Measurements from ENCODE around the gene HMCN2.

DNA sequence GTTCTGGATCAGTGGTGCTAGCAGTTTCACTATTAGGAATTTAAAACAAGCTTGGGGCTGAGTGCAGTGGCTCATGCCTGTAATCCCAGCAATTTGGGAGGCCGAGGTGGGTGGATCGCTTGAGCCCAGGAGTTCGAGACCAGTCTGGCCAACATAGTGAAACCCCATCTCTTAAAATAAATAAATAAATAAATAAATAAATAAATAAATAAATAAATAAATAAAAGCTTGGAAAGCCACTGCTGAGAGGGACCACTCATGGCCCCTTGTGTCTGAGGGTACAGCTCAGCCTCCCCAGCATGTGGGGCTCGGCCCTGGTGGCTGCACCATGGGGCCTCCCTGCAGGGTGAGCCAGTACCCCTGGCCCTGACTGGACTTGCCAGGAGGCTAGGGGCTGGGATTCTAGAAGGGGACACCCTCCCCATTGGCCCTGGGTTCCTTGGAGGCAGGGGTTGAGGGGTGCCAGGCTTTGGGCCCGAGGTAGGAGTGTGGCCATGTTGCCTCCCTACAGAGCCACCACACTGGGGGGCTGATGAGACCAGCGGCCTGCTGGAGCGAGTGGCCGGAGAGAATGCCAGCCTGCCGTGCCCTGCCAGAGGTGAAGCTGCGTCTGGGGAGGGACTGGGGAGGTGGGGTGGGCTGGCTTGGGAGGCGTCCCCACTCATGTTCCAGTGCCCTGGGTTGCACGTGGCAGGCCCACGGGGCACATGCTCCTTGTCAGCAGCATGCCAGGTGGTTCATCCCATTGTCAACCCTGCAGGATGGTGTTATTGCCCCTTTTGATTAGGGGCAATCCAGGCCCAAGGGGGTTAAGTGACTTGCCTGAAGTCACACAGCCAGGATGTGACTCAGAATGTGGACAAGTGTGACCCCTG lies 76.5 kb downstream of the HMCN2 start:
- TF ChIP-seq EZH2 (IDR thresholded peaks at IDR 0.05) = no peak
- no peak for TF ChIP-seq EZH2phosphoT487 (IDR thresholded peaks at IDR 0.05)
- TF ChIP-seq, protein P1, sequence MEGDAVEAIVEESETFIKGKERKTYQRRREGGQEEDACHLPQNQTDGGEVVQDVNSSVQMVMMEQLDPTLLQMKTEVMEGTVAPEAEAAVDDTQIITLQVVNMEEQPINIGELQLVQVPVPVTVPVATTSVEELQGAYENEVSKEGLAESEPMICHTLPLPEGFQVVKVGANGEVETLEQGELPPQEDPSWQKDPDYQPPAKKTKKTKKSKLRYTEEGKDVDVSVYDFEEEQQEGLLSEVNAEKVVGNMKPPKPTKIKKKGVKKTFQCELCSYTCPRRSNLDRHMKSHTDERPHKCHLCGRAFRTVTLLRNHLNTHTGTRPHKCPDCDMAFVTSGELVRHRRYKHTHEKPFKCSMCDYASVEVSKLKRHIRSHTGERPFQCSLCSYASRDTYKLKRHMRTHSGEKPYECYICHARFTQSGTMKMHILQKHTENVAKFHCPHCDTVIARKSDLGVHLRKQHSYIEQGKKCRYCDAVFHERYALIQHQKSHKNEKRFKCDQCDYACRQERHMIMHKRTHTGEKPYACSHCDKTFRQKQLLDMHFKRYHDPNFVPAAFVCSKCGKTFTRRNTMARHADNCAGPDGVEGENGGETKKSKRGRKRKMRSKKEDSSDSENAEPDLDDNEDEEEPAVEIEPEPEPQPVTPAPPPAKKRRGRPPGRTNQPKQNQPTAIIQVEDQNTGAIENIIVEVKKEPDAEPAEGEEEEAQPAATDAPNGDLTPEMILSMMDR (IDR thresholded peaks at IDR 0.05) = no peak

All from neural progenitor cell (in vitro differentiated cells).